KOPT-K1 (cell line): ENCODE measurements around the gene NAT8L.

Experiments
- H3K27ac ChIP-seq: fragments of 200-600 bp; sonication (generic); 2 replicates; pipeline ENCODE4 v1.5.1; 2016; ENCODE audit warnings: antibody characterized with exemption, mild to moderate bottlenecking, low read depth, low read length; ENCODE audit not compliant: poor library complexity, severe bottlenecking
- H3K36me3 ChIP-seq: fragments of 200-600 bp; sonication (generic); 2 replicates; pipeline ENCODE4 v1.5.1; 2017; ENCODE audit warnings: antibody characterized with exemption, mild to moderate bottlenecking, low read length, moderate library complexity; ENCODE audit not compliant: insufficient read depth
- H3K9me3 ChIP-seq: fragments of 200-600 bp; sonication (generic); 2 replicates; pipeline ENCODE4 v1.5.1; 2017; ENCODE audit warnings: antibody characterized with exemption, low read length, mild to moderate bottlenecking; ENCODE audit not compliant: insufficient read depth, poor library complexity, severe bottlenecking

Gene NAT8L

DNA sequence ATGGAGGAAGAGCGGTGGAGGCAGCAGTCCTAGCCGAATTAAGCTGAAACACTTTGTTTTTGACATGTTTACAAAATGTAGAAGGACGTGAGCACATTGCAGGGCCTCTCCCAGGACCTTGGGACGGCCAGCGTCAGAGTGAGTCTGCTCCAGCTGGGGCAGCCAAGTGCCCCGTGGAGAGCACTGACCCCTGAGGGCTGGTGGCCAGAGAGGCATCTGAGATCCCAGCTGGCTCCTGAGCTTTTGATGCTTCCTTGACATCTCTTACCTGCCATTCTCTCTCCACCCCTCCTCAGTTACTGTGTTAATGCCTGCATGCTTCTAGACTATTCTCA lies 24.7 kb downstream of the NAT8L start:
- H3K9me3 ChIP-seq: no peaks in the 10 kb centered on the region
- no peak overlapping the region for H3K27ac ChIP-seq
- no peaks in the 10 kb centered on the region for H3K36me3 ChIP-seq

DNA sequence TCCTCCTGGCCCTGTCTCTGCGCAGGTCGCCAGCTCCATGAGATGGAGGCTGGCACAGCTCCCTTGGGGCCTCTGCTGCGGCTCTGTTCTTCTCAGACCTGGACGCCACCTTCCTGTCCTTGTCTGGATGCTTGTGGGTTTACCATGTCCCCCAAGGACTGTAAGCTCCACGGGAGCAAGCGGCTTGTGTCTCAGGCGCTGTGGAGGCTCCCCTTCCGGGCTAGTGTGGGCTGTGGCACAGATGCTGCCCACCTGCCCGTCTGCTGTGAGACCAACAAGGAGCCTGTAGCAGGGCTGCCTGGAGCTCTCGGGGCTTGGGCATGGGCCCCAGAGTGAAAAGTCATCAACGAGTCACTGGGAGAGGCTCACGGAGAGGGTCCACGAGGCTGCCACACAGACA lies 25.2 kb downstream of the NAT8L start:
- H3K9me3 ChIP-seq: no peaks in the 10 kb centered on the region
- no peaks in the 10 kb centered on the region for H3K36me3 ChIP-seq
- H3K27ac ChIP-seq: no peak overlapping the region

DNA sequence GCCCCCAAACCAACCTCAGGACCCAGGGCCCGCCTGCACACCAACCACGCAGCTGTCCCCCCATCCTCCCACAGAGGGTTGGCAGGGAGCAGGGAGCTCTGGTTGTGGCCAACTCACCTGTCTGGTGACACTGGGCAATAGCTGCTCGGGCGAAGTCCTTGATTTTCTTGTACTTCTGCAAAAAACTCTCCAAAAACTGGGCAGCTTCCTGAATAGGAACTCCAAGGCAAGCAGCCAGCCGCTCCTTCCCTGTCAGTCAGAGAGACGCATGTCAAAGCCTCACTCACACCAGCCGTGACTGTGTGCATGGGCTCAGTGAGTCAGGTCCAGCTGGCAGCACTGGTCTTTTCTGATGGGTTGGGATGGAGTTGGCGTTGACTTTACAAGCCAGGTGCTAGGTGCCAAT lies 26.4 kb downstream of the NAT8L start:
- H3K27ac ChIP-seq: no peak overlapping the region
- no peaks in the 10 kb centered on the region for H3K9me3 ChIP-seq
- no peaks in the 10 kb centered on the region for H3K36me3 ChIP-seq

DNA sequence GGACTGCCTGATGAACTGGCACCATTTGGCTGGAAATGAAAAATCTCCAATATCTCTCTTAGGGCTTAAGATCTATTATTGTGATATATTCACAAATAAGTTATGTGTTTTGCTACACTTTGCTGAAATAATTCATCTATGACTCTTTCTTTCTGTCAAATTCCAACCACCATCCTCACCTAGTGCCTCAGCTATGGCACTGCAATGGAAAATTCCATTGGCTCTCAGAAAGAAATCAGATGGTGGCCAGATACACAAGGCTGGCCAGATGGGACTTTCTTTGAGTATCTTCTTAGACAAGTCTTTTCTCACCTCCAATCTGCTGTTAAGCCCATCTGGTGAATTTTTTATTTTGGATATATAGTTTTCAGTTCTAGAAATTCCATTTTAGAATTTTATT lies 28.0 kb downstream of the NAT8L start:
- Histone ChIP-seq H3K27ac (no peak overlapping the region), H3K36me3 (no peaks in the 10 kb centered on the region), H3K9me3 (no peaks in the 10 kb centered on the region)

DNA sequence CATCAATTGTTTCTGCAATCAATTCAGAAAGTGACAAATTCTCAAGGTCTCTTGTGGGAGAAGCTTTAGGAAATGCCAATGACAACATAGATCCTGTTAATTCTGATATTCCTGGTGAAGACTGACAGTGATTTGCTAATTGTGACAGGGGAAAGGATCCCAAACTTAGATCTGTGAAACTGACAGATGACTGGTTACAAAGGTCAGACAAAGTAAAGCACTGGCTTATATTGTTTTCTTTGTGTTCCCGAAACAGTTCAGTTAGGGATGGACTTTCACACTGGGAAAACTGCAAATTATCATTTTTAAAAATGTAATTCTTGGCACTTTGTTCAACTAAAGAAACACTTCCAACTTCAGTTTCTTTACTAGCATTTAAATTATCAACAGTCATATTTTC lies 30.1 kb downstream of the NAT8L start:
- Histone ChIP-seq H3K9me3 (no peaks in the 10 kb centered on the region), H3K36me3 (no peaks in the 10 kb centered on the region), H3K27ac (no peak overlapping the region)

DNA sequence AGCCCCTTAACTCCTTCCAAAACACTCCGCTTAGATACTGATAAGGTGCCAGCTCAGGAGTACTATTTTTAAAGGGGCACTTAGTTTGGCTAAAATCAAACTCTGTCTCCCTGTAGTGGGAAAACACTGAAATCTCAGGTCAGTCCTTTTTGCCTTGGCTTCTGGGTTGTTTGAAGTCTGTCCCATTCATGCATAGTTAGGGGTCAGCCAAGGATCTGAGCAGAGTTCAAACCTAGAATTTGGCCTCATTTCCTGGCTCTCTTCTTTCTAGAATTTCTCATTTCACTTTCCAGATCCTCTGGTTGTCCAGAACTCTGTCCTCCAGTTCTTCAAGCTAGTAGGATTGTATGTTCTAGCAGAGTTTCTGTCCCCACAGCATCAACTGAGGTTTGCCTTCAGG lies 31.5 kb downstream of the NAT8L start:
- Histone ChIP-seq H3K27ac (no peak overlapping the region), H3K36me3 (no peaks in the 10 kb centered on the region), H3K9me3 (peaks cover 5% of the 10 kb centered on the region)

DNA sequence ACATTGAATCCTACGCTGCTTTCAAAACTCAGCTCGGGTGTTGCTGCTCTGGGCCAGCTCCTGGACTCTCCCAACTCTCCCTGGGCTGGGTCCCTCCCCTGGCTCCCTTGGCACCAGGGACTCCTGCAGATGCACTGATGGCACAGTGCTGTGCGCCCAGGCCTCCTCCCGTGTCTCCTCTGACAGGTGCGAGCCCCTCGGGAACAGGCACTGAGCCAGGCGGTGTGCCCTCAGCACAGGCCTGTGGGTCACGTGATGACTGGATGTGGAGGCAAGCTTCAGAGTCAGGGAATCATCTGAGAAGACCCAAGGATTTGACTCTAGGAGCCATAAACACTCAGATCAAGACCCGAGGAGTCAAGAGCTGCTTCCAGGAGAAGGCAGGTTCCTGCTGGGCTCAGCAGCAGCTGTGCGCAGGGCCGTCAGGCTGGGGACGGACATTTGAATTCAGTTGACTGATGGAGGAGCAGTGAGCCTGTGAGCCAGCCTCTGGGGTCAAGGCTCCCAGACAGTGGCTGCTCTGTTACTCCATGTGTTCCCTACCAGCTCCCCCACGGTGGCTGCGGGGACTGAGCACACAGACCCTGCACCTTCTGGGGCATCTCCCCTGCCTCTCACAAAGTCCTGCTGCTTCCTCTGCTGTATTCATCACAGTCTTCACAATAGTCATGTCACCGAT lies 33.0 kb downstream of the NAT8L start:
- Histone ChIP-seq H3K9me3 (peaks cover 20% of the 10 kb centered on the region), H3K27ac (no peak overlapping the region), H3K36me3 (no peaks in the 10 kb centered on the region)

DNA sequence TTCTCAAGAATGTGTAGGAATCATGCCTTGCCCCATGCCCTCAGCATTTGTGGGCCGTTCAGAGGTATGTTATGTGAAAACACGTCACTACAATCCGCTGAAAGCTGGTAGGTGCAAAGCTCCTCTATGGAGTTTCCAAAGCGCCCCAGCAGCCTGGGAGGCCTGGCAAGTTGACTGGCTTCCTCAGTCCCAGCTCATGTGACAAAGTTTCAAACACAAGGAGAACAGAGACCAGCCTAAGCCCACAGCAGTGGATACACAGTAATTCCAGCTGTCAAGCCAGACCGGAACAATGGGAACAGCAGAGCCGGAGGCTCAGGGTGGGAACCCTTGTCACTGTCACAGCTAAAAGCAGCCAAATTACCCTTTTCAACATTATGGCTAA lies 33.5 kb downstream of the NAT8L start:
- H3K9me3 ChIP-seq: peaks cover 21% of the 10 kb centered on the region
- H3K36me3 ChIP-seq: no peaks in the 10 kb centered on the region
- H3K27ac ChIP-seq: no peak overlapping the region

DNA sequence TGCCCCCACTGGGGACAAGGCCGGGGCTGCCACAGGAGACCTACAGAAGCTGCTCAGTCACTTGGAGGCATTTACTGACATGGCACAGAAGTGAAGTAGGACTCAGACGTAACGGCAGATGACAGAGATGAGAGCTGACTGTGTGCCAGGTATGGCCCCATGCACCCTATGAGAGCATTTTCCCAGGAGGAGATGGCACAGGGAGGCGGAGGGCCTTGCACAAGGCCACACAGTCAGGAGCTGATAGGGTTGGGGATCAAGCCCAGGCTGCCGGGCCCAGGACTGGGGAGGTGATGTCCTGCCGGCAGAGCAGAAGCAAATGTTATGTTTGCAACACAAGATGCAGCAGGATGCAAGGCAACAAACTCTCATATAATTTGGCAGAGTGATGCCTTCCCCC lies 34.1 kb downstream of the NAT8L start:
- Histone ChIP-seq H3K27ac (no peak overlapping the region), H3K9me3 (peaks cover 21% of the 10 kb centered on the region)

DNA sequence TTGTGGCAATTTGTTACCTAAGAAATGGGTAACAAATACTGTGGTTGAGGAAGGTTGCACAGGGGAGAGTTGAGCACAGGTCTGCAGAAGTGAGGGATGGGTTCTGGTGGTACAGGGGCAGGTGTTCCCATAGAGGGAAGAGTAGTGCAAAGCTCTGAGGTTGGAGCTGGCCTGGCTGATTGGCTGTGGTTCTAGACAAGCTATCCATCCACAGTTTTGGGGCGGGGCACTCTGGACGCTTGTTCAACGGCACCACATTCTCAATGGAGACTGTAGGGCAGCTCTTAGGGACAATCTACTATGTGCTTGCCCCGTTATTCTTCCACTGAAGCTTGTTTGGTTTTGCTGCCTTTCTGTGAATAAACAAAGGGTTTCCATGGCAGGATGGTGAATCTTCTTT lies 35.4 kb downstream of the NAT8L start:
- Histone ChIP-seq H3K9me3 (peaks cover 21% of the 10 kb centered on the region), H3K36me3 (no peaks in the 10 kb centered on the region), H3K27ac (no peak overlapping the region)

More for the DNA sequence above, 34.1 kb downstream of the NAT8L start:
- no peaks in the 10 kb centered on the region for H3K36me3 ChIP-seq

DNA sequence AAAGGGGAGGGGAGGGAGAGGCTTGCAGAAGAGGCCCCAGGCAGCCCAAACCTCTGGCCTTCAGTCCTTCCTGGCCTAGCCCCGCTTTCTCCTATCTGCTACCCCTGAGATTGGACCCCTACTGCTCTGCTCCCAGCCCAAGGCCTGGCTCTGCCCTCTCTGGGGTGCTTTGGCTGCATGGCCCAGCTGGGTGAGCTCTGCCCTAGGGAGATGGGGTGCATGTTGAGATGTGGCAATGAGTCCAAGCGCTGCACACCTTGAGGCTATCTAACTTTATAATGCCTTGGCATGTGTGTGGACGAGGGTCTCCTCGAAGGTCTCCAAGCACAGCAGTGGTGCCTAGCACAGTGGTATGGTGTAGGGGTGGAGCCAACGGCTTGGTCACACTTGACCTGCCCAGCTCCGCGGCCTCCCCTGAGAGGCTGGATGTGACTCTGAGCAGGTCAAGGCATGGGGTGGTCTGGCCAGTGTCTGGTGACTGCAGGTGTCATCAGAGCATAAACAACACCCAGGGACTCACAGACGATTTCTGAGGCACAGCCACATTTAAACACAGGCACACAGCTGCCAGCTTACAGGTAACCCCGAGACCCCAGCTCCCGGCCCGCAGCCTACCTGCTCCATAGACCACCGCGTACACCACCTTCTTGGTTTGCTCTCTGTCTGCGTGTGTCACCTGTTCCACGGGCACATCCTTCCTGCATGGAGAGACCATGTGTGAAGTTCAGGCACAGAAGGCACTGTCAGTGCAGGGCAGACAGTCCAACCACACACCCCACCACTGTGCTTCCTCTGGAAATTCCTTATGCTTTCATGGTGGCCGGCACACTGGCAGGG lies 36.3 kb downstream of the NAT8L start:
- no peaks in the 10 kb centered on the region for H3K36me3 ChIP-seq
- H3K27ac ChIP-seq: no peak overlapping the region
- H3K9me3 ChIP-seq: peaks cover 21% of the 10 kb centered on the region

DNA sequence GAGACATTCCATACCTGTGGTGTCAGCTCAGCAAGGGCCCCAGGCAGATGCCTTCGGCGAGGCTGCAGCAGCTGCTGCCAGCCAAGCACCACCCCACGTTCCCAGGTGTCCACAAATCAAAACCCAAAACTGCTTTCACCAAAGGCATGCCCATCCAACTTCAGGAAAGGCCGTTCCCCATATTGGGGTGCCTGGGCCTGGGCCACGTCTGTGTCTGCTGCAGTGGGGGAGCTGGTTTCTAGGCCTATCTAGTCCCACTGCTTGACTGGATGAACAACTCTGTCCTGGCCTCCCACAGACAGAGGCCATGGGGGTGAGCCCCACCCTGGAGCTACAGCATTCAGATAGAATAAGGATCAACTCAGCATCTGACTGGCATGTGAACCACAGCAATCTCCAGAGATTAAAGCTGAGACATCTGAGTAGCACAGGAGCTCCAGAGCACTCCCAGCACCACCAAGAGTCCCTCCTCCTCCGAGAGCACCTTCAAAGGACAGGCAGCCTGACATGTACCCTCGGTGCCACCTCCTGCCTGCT lies 37.0 kb downstream of the NAT8L start:
- Histone ChIP-seq H3K27ac (no peak overlapping the region), H3K36me3 (no peaks in the 10 kb centered on the region), H3K9me3 (peaks cover 21% of the 10 kb centered on the region)

DNA sequence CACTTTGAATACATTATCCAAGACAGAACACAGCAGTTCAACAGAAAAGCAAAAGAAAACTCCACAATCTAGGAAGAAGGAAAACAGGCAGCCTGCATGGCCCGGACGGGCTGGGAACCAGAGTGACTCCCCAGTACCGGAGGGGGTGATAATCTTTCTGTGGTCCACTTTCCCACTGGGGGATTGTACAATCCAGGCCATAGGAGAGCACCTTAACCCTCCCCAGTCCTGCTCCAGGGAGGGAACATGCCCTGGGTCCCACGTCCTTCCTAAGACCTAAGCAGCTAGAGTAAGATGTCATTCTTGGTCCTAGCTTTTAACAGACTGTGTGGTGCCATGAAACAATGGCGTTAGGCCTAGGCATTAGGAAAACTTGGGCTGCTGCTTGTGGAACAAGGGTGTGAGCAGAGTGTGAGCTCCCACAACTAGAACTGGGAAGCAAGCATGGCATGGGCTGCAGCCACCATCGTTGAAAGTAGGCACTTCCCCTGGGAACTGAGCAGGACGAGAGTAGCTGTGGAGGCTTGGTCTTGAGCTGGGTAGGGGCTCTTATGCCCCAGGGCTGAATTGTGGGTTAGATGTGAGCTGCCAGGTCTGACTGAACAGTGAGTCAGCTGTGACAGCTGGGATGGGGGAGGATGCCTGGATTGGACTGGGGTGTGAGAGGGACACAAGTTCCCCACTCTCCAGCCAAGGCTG lies 42.4 kb downstream of the NAT8L start:
- Histone ChIP-seq H3K36me3 (no peaks in the 10 kb centered on the region), H3K9me3 (peaks cover 39% of the 10 kb centered on the region), H3K27ac (no peak overlapping the region)

DNA sequence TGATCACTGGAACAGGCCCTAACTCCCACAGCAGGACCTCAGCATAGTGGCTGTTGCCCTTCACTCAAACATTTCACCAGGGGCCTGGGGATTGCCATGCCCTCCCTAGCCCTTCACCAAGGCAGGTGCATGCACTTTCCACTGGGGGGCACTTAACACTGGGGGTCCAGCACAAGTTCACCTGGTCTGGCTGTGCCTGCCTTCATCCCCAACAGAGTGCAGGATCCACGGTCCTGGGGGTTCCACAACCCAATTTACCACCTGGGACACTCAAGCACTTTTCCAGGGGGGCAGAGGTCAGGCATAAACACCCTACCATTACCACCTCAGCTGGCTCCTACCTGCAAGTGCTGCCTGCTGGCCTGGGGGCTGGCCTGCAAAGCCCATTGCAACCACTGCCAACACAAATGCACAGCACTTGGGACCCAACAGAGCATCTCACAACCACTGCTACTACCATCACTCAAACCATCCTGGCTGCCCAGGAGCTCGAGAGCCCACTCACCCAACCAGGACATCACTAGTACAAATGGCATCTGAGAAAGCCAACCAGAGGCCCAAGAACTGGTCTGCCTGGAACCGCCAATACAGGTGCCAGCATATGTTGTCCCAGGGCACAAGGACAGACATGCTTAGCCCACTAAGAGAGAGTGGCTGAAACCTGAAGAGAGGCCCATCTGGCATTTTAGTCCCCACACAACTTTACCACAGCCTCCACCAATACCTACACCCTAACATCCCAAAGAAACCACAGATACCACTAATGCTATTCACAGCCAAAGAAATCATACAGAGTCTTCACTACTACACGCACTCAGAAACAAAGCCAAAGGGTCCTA lies 43.1 kb downstream of the NAT8L start:
- Histone ChIP-seq H3K27ac (no peak overlapping the region), H3K36me3 (no peaks in the 10 kb centered on the region), H3K9me3 (peaks cover 32% of the 10 kb centered on the region)
